Common myeloid progenitor, CD34-positive (primary cell): ENCODE results near the gene ADAM11.
A peak's percentile ranks its signal among the peaks of the same experiment; 100 is the strongest.

Experiments used
- CTCF ChIA-PET: fragments of 350-600 bp; sonication (Branson Sonifier 250); formaldehyde crosslinking; loops from one replicate; lab custom pipeline; 2021; ENCODE audit warnings: antibody characterized with exemption; lab: Charles Lee
- POLR2A ChIA-PET: fragments of 350-600 bp; sonication (Branson Sonifier 250); formaldehyde crosslinking; loops from one replicate; lab custom pipeline; 2021; ENCODE audit warnings: antibody characterized with exemption; lab: Charles Lee
- DNase-seq, 3 donors: peaks; one replicate each; pipeline versions ENCODE4 v3.0.0 to v3.0.0-alpha.2; 2013
- H3K27ac ChIP-seq, 2 experiments: 1 replicate in 1 of 2; 2 replicates in 1 of 2; pipeline ENCODE4 v1.7.0; 2013; ENCODE audit warnings: inconsistent platforms in 2 of 2, low read length in 2 of 2, mild to moderate bottlenecking in 2 of 2, low read depth in 1 of 2, moderate library complexity in 1 of 2; ENCODE audit not compliant: severe bottlenecking in 2 of 2, insufficient read depth in 1 of 2, poor library complexity in 1 of 2
- H3K27me3 ChIP-seq, 5 experiments: replicated peaks in 2 of 5; 1 replicate in 3 of 5; 2 replicates in 2 of 5; pipeline versions ENCODE4 v1.6.1 to v1.7.0; 2013; ENCODE audit warnings: low read length in 4 of 5, mild to moderate bottlenecking in 2 of 5, moderate library complexity in 2 of 5, inconsistent platforms in 1 of 5; ENCODE audit not compliant: insufficient read depth in 5 of 5, control insufficient read depth in 4 of 5
- H3K36me3 ChIP-seq, 4 experiments: 1 replicate in 2 of 4; 2 replicates in 2 of 4; pipeline versions ENCODE4 v1.6.1 to v1.7.0; 2013; ENCODE audit warnings: low read length in 3 of 4, control low read depth in 1 of 4, mild to moderate bottlenecking in 1 of 4; ENCODE audit not compliant: control insufficient read depth in 4 of 4, insufficient read depth in 4 of 4
- H3K4me1 ChIP-seq, 4 experiments: 1 replicate in 3 of 4; 2 replicates in 1 of 4; pipeline versions ENCODE4 v1.6.1 to v1.7.1; 2013; ENCODE audit warnings: low read length in 3 of 4, mild to moderate bottlenecking in 3 of 4, control low read depth in 1 of 4, inconsistent platforms in 1 of 4, moderate library complexity in 1 of 4; ENCODE audit not compliant: control insufficient read depth in 4 of 4, insufficient read depth in 4 of 4; ENCODE audit errors: control extremely low read depth in 1 of 4
- H3K4me3 ChIP-seq, 7 experiments: 1 replicate in 4 of 7; 2 replicates in 3 of 7; pipeline versions ENCODE4 v1.5.1 to v1.7.0; 2013; ENCODE audit warnings: mild to moderate bottlenecking in 7 of 7, low read length in 6 of 7, moderate library complexity in 6 of 7, inconsistent platforms in 2 of 7, low read depth in 2 of 7, control low read depth in 1 of 7; ENCODE audit not compliant: insufficient read depth in 4 of 7, control insufficient read depth in 1 of 7; ENCODE audit errors: extremely low read depth in 1 of 7
- H3K9me3 ChIP-seq, 5 experiments: 1 replicate in 4 of 5; 2 replicates in 1 of 5; pipeline versions ENCODE4 v1.6.1 to v1.7.1; 2013; ENCODE audit warnings: low read length in 4 of 5, mild to moderate bottlenecking in 2 of 5, inconsistent platforms in 1 of 5, low read depth in 1 of 5, moderate library complexity in 1 of 5; ENCODE audit not compliant: control insufficient read depth in 4 of 5, insufficient read depth in 2 of 5; ENCODE audit errors: control extremely low read depth in 1 of 5
- whole genome bisulfite sequencing: methylation state at CpG from one replicate; pipeline ENCODE4 v1.1.5; 2013; ENCODE audit not compliant: insufficient coverage; 5-methylcytosine and 5-hydroxymethylcytosine counted together

ADAM11 gene

DNA sequence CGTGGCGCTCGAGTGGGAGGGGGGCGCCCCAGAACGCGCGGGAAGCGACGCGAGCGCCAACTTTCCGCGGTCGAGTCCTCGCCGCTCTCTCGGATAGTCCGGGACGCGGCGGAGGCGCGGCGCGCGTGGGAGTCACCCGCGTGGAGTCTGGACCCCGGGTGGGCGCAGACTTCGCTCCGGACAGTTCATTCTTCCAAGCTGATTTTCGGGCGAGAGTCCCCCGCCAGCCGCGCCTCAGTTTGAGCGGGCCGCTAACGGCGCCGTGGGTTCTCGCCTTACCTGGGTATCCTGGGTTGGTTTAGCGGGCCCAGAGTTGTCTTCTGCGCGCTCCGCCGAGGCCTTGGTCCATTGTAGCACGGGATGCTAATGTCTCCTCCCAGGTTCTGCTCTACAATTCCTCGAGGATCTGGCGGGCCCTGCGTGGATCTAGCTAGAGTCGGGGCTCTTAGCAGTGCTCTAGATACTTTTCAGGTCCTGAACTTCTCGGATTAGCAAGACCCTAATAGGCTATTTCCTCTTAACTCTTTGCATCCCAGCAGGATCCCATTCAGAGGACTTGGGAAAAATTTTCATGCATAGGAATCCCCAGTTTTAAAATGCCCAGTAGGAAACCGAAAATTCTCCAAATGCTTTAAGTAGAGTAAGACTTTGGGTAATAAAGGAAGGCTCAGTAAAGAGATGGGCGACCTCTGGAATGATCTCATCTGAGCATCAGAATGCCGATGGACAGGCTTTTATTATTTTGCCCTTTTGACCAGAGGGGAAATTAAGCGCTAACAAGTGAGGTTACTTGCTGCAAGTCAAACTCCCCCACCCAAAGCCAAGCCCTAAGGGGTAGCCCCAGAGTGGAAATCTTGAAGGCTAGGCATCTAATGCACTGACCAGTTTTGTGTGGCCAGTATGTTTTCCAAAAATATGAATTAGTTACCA, 71.8 kb downstream of the ADAM11 start:
- POLR2A ChIA-PET: no interaction called here
- Histone ChIP-seq H3K27ac (no peak overlapping the region), H3K4me1 (peaks cover 2 to 18% (median 14%) of the 10 kb centered on the region in 4 experiments), H3K9me3 (no peaks in the 10 kb centered on the region), H3K36me3 (no peaks in the 10 kb centered on the region), H3K4me3 (peak overlapping the region in 6 of 7 experiments; percentile 26 to 58 (median 54)), H3K27me3 (peaks cover 14 to 80% (median 25%) of the 10 kb centered on the region in 5 experiments)
- WGBS: 2% methylated on average over 57 of the region's 58 CpGs
- CTCF ChIA-PET: interaction anchor here (1.4 kb wide), 1 partner anchor 50 kb away, joined by 3 read pairs; no protein-coding TSS in a partner anchor
- peak in 2 of 3 donors; percentile 9 to 32 for DNase-seq

DNA sequence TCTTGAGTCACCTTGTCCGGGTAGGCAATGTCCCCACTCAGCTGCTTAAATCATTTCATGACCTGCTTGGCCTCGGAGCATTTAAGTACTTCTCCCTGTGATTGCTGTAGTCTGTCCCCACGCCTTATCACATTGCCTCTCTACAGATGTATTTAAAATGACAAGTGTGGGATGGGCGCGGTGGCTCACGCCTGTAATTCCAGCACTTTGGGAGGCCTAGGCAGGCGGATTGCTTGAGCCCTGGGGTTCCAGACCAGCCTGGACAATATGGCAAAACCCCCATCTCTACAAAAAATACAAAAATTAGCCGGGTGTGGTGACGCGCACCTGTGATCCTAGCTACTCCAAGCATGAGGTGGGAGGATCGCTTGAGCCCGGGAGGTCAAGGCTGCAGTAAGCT, 72.6 kb downstream of the ADAM11 start:
- Histone ChIP-seq H3K9me3 (no peaks in the 10 kb centered on the region), H3K4me3 (no peak overlapping the region), H3K27me3 (peaks cover 14 to 74% (median 25%) of the 10 kb centered on the region in 5 experiments), H3K36me3 (no peaks in the 10 kb centered on the region), H3K27ac (no peak overlapping the region), H3K4me1 (peaks cover 2 to 18% (median 14%) of the 10 kb centered on the region in 4 experiments)
- DNase-seq: peak in 2 of 3 donors; percentile 14 to 17
- CTCF ChIA-PET: interaction anchor here (1.4 kb wide), 1 partner anchor 51 kb away, joined by 3 read pairs; no protein-coding TSS in a partner anchor
- POLR2A ChIA-PET: no interaction called here
- 89% methylated on average over 9 of the region's 12 CpGs for WGBS
